Prostate gland (tissue), 2 donors: ENCODE measurements around the gene MPP2.

Source experiments
- CTCF ChIP-seq, 4 experiments: fragments of 200-600 bp in 2 of 4; fragments of 450-650 bp in 2 of 4; sonication (generic) in 2 of 4; IDR thresholded peaks; 1 replicate in 3 of 4; 2 replicates in 1 of 4; pipeline ENCODE4 v1.5.1; 2016 to 2019; ENCODE audit warnings: antibody characterized with exemption in 4 of 4, mild to moderate bottlenecking in 2 of 4, moderate library complexity in 2 of 4
- POLR2A ChIP-seq: fragments of 450-650 bp; IDR thresholded peaks from one replicate; pipeline ENCODE4 v1.6.1; 2016; ENCODE audit warnings: antibody characterized with exemption, mild to moderate bottlenecking

GRCh38 chr17:43852571-43852970, 54.8 kb downstream of the MPP2 start:
- no peak for TF ChIP-seq CTCF (IDR thresholded peaks at IDR 0.05)
- TF ChIP-seq POLR2A = no peak
